MG63 (cell line): ENCODE results near the gene OR10X1. TPM values are rescaled to one million over a fixed set of nuclear protein-coding genes. Genes with fewer than 3 reads are reported as not detected.
A peak's percentile ranks its signal among the peaks of the same experiment; 100 is the strongest.

ENCODE experiments used
- DNase-seq: peaks from one replicate; pipeline ENCODE4 v3.0.0-alpha.2; 2020
- H3K27me3 ChIP-seq: fragments of 250-450 bp; sonication (Bioruptor Pico); 2 replicates; pipeline ENCODE4 v1.5.1; 2020; ENCODE audit warnings: mild to moderate bottlenecking, moderate library complexity
- H3K36me3 ChIP-seq: fragments of 250-450 bp; sonication (Bioruptor Pico); 2 replicates; pipeline ENCODE4 v1.5.1; 2020; ENCODE audit warnings: mild to moderate bottlenecking, moderate library complexity
- H3K4me3 ChIP-seq: fragments of 250-450 bp; sonication (Bioruptor Pico); 2 replicates; pipeline ENCODE4 v1.5.1; 2020; ENCODE audit warnings: mild to moderate bottlenecking, moderate library complexity
- H3K9me3 ChIP-seq: fragments of 250-450 bp; sonication (Bioruptor Pico); 2 replicates; pipeline ENCODE4 v1.5.1; 2020; ENCODE audit warnings: mild to moderate bottlenecking, moderate library complexity
- total RNA-seq: library from RNA; depleted of rRNA; stranded (reverse); fragments of >200 nt; shearing (Covaris generic); gene quantifications from 2 replicates; pipeline ENCODE4 v1.2.3, GENCODE V29; 2014; ENCODE audit warnings: low replicate concordance; rRNA removed

Gene OR10X1
- total RNA-seq, result not detected in 2 replicates

- Histone ChIP-seq H3K4me3 (no peak within 1 kb of the TSS), H3K36me3 (no peaks in the 10 kb centered on the region), H3K27me3 (peaks cover 3% of the 10 kb centered on the region; the same call in 1 of the 2 replicates), H3K9me3 (no peaks in the 10 kb centered on the region)
- no peak for DNase-seq
Observed at GRCh38 chr1:158579733-158580132, at the start of gene OR10X1. Gene OR10X1, minus strand, starts transcription at chr1:158579899. Its CDS starts 0 bp downstream, at chr1:158579899.

- Histone ChIP-seq H3K4me3 (no peak overlapping the region), H3K27me3 (no peaks in the 10 kb centered on the region), H3K9me3 (no peaks in the 10 kb centered on the region), H3K36me3 (no peaks in the 10 kb centered on the region)
- no peak for DNase-seq
Observed at GRCh38 chr1:158613764-158614163, 34.1 kb upstream of the OR10X1 start.

GRCh38 chr1:158611916-158612315, 32.2 kb upstream of the OR10X1 start:
- DNase-seq, result no peak
- Histone ChIP-seq H3K36me3 (no peaks in the 10 kb centered on the region), H3K4me3 (no peak overlapping the region), H3K9me3 (no peaks in the 10 kb centered on the region), H3K27me3 (no peaks in the 10 kb centered on the region)

GRCh38 chr1:158607296-158607695, 27.6 kb upstream of the OR10X1 start:
- H3K36me3 ChIP-seq, result no peaks in the 10 kb centered on the region
- H3K27me3 ChIP-seq, result no peaks in the 10 kb centered on the region
- H3K9me3 ChIP-seq, result no peaks in the 10 kb centered on the region
- no peak for DNase-seq
- H3K4me3 ChIP-seq, result no peak overlapping the region

- no peaks in the 10 kb centered on the region for H3K9me3 ChIP-seq
- no peak for DNase-seq
Observed at GRCh38 chr1:158604968-158605367, 25.3 kb upstream of the OR10X1 start, which contains the start of gene OR10Z1. Gene OR10Z1, plus strand, starts transcription at chr1:158605268. Its CDS starts 1,171 bp downstream, at chr1:158606439.

GRCh38 chr1:158600735-158601134, 21.0 kb upstream of the OR10X1 start:
- no peak overlapping the region for H3K4me3 ChIP-seq
- H3K9me3 ChIP-seq, result no peaks in the 10 kb centered on the region
- no peaks in the 10 kb centered on the region for H3K36me3 ChIP-seq

More at GRCh38 chr1:158604968-158605367, 25.3 kb upstream of the OR10X1 start, which contains the start of gene OR10Z1:
- no peaks in the 10 kb centered on the region for H3K36me3 ChIP-seq
- H3K4me3 ChIP-seq, result no peak within 1 kb of the TSS
- H3K27me3 ChIP-seq, result no peaks in the 10 kb centered on the region

GRCh38 chr1:158586942-158587341, 7.2 kb upstream of the OR10X1 start:
- no peak for DNase-seq
- H3K36me3 ChIP-seq, result no peaks in the 10 kb centered on the region
- H3K4me3 ChIP-seq, result no peak overlapping the region
- no peaks in the 10 kb centered on the region for H3K27me3 ChIP-seq
- no peaks in the 10 kb centered on the region for H3K9me3 ChIP-seq

More at GRCh38 chr1:158600735-158601134, 21.0 kb upstream of the OR10X1 start:
- DNase-seq, result no peak
- H3K27me3 ChIP-seq, result no peaks in the 10 kb centered on the region

GRCh38 chr1:158583962-158584361, 4.3 kb upstream of the OR10X1 start:
- no peak for DNase-seq
- no peaks in the 10 kb centered on the region for H3K36me3 ChIP-seq

GRCh38 chr1:158577561-158577960, 2.1 kb downstream of the OR10X1 start:
- Histone ChIP-seq H3K27me3 (peaks cover 3% of the 10 kb centered on the region; the same call in 1 of the 2 replicates), H3K9me3 (no peaks in the 10 kb centered on the region), H3K4me3 (no peak overlapping the region), H3K36me3 (no peaks in the 10 kb centered on the region)
- DNase-seq, result no peak

More at GRCh38 chr1:158583962-158584361, 4.3 kb upstream of the OR10X1 start:
- no peaks in the 10 kb centered on the region for H3K9me3 ChIP-seq
- no peaks in the 10 kb centered on the region for H3K27me3 ChIP-seq
- no peak overlapping the region for H3K4me3 ChIP-seq

- DNase-seq, result no peak
- peaks cover 5% of the 10 kb centered on the region for H3K27me3 ChIP-seq
- no peak overlapping the region for H3K4me3 ChIP-seq
- no peaks in the 10 kb centered on the region for H3K36me3 ChIP-seq
- H3K9me3 ChIP-seq, result no peaks in the 10 kb centered on the region
Observed at GRCh38 chr1:158572226-158572625, 7.5 kb downstream of the OR10X1 start.

GRCh38 chr1:158570480-158570879, 9.2 kb downstream of the OR10X1 start, which contains the start of gene OR6P1:
Gene OR6P1, minus strand, starts transcription at chr1:158570580. Its CDS starts 6,976 bp downstream, at chr1:158563604.
- no peaks in the 10 kb centered on the region for H3K9me3 ChIP-seq
- H3K36me3 ChIP-seq, result no peaks in the 10 kb centered on the region
- DNase-seq, result no peak
- no peak within 1 kb of the TSS for H3K4me3 ChIP-seq
- H3K27me3 ChIP-seq, result peaks cover 2% of the 10 kb centered on the region

- H3K36me3 ChIP-seq, result no peaks in the 10 kb centered on the region
- DNase-seq, result no peak
- no peak overlapping the region for H3K4me3 ChIP-seq
- H3K9me3 ChIP-seq, result no peaks in the 10 kb centered on the region
- H3K27me3 ChIP-seq, result no peaks in the 10 kb centered on the region; the same call in 1 of the 2 replicates
Observed at GRCh38 chr1:158564608-158565007, 15.1 kb downstream of the OR10X1 start.

GRCh38 chr1:158563853-158564252, 15.8 kb downstream of the OR10X1 start:
- Histone ChIP-seq H3K27me3 (no peaks in the 10 kb centered on the region; the same call in 1 of the 2 replicates), H3K36me3 (no peaks in the 10 kb centered on the region), H3K4me3 (no peak overlapping the region), H3K9me3 (no peaks in the 10 kb centered on the region)
- DNase-seq, result no peak

- Histone ChIP-seq H3K4me3 (no peak overlapping the region), H3K9me3 (no peaks in the 10 kb centered on the region), H3K36me3 (no peaks in the 10 kb centered on the region), H3K27me3 (no peaks in the 10 kb centered on the region; the same call in 1 of the 2 replicates)
- no peak for DNase-seq
Observed at GRCh38 chr1:158559696-158560095, 20.0 kb downstream of the OR10X1 start.

- Histone ChIP-seq H3K4me3 (no peak within 1 kb of the TSS), H3K9me3 (no peaks in the 10 kb centered on the region), H3K36me3 (no peaks in the 10 kb centered on the region), H3K27me3 (no peaks in the 10 kb centered on the region)
- no peak for DNase-seq
Observed at GRCh38 chr1:158554352-158554751, 25.3 kb downstream of the OR10X1 start, which contains the start of gene OR6Y1. Gene OR6Y1, minus strand, starts transcription at chr1:158554405. Its CDS starts 6,300 bp downstream, at chr1:158548105.

- Histone ChIP-seq H3K9me3 (no peaks in the 10 kb centered on the region), H3K36me3 (no peaks in the 10 kb centered on the region), H3K27me3 (no peaks in the 10 kb centered on the region), H3K4me3 (no peak overlapping the region)
- DNase-seq, result no peak
Observed at GRCh38 chr1:158552296-158552695, 27.4 kb downstream of the OR10X1 start.

- no peaks in the 10 kb centered on the region for H3K27me3 ChIP-seq
- no peaks in the 10 kb centered on the region for H3K36me3 ChIP-seq
- no peak overlapping the region for H3K4me3 ChIP-seq
- DNase-seq, result no peak
- H3K9me3 ChIP-seq, result no peaks in the 10 kb centered on the region
Observed at GRCh38 chr1:158547533-158547932, 32.2 kb downstream of the OR10X1 start.

- no peaks in the 10 kb centered on the region for H3K27me3 ChIP-seq
- no peaks in the 10 kb centered on the region for H3K36me3 ChIP-seq
Observed at GRCh38 chr1:158537609-158538008, 42.1 kb downstream of the OR10X1 start.

More at GRCh38 chr1:158537609-158538008, 42.1 kb downstream of the OR10X1 start:
- no peak for DNase-seq
- peak overlapping the region; percentile 30 for H3K4me3 ChIP-seq
- H3K9me3 ChIP-seq, result no peaks in the 10 kb centered on the region
